Activated naive CD8-positive, alpha-beta T cell treated with anti-CD3 and anti-CD28 coated beads, Interleukin-2, amount 10 ng/mL, durations not matched to agents 7 days and 5 days (primary cell): ENCODE results near the gene SH3D19. TPM values are rescaled to one million over a fixed set of nuclear protein-coding genes. Genes with fewer than 3 reads are reported as not detected.

Source experiments
- ATAC-seq: fragments of 150-1000 bp; cut with Tn5 transposase; one replicate; pipeline ENCODE4 v1.10.0; 2021; ENCODE audit warnings: low read depth, moderate library complexity
- POLR2A ChIA-PET: fragments of 350-600 bp; sonication (Branson Sonifier 250); formaldehyde crosslinking; loops from one replicate; lab custom pipeline; 2021; ENCODE audit warnings: antibody characterized with exemption; lab: Charles Lee
- DNase-seq: peaks from one replicate; pipeline ENCODE4 v3.0.0; 2021
- H3K27ac Mint-ChIP-seq: one replicate; pipeline ENCODE4 v1.8.0; 2022; ENCODE audit warnings: mild to moderate bottlenecking, mixed read lengths
- H3K27me3 Mint-ChIP-seq: one replicate; pipeline ENCODE4 v1.8.0; 2022; ENCODE audit warnings: mild to moderate bottlenecking, moderate library complexity, mixed read lengths
- H3K36me3 Mint-ChIP-seq: one replicate; pipeline ENCODE4 v1.8.0; 2021; ENCODE audit warnings: mild to moderate bottlenecking, mixed read lengths
- H3K4me1 Mint-ChIP-seq: one replicate; pipeline ENCODE4 v1.8.0; 2021; ENCODE audit warnings: mixed read lengths
- H3K4me3 Mint-ChIP-seq: one replicate; pipeline ENCODE4 v1.8.0; 2022; ENCODE audit warnings: mild to moderate bottlenecking, moderate library complexity, mixed read lengths
- H3K9me3 Mint-ChIP-seq: one replicate; pipeline ENCODE4 v1.8.0; 2021; ENCODE audit warnings: mixed read lengths
- total RNA-seq, 2 experiments: library from RNA; stranded (reverse); gene quantifications; one replicate each; pipeline ENCODE4 v1.2.3, GENCODE V29; 2021

The SH3D19 gene
- total RNA-seq, 2 experiments from 2014 or later = not detected

DNA sequence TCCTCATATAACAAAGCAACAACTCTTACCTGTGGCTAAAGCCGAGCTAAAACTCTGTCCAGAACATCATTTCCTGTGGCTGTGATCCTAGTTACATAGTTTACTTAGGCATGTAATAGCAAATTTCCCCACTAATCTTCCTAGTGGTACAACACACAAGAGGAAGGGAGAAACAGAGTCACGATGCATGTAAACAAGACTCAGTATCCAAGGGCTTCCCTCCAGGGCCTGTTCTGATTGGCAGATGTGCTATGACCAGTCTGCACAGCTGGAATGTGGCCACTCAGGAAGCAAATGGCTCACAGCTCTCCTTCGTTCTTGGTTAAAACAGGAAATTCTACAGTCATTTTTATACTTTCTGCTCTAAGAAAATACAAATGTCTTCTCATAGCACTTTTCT, 97.7 kb downstream of the SH3D19 start:
- no peak for DNase-seq
- Mint-ChIP-seq H3K4me1 (no peaks in the 10 kb centered on the region), H3K27me3 (peaks cover 42% of the 10 kb centered on the region), H3K27ac (no peak overlapping the region), H3K9me3 (no peaks in the 10 kb centered on the region), H3K36me3 (no peaks in the 10 kb centered on the region), H3K4me3 (no peak overlapping the region)
- POLR2A ChIA-PET = no interaction called here
- ATAC-seq = no peak

DNA sequence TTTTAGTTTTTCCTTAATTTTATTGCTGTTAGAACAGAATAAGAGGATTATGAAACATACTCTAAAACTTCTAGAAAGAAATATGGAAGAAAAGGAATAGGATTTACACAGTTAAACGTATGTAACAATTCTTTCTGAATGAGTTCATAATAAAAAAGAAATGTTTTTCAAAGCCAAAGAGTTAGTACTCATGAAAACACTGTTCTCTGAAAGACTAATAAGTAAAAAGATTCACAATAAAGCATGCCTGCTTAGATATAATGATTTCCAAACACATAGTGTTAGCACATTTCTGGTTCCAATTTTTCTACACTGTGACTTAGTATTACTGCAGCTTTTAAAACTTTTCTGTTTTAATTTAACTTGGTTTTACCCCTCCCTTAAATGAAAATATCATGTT, 98.2 kb downstream of the SH3D19 start:
- DNase-seq = no peak
- POLR2A ChIA-PET = no interaction called here
- Mint-ChIP-seq H3K36me3 (no peaks in the 10 kb centered on the region), H3K4me3 (no peak overlapping the region), H3K9me3 (no peaks in the 10 kb centered on the region), H3K27ac (no peak overlapping the region), H3K27me3 (peaks cover 43% of the 10 kb centered on the region), H3K4me1 (no peaks in the 10 kb centered on the region)
- ATAC-seq = no peak

DNA sequence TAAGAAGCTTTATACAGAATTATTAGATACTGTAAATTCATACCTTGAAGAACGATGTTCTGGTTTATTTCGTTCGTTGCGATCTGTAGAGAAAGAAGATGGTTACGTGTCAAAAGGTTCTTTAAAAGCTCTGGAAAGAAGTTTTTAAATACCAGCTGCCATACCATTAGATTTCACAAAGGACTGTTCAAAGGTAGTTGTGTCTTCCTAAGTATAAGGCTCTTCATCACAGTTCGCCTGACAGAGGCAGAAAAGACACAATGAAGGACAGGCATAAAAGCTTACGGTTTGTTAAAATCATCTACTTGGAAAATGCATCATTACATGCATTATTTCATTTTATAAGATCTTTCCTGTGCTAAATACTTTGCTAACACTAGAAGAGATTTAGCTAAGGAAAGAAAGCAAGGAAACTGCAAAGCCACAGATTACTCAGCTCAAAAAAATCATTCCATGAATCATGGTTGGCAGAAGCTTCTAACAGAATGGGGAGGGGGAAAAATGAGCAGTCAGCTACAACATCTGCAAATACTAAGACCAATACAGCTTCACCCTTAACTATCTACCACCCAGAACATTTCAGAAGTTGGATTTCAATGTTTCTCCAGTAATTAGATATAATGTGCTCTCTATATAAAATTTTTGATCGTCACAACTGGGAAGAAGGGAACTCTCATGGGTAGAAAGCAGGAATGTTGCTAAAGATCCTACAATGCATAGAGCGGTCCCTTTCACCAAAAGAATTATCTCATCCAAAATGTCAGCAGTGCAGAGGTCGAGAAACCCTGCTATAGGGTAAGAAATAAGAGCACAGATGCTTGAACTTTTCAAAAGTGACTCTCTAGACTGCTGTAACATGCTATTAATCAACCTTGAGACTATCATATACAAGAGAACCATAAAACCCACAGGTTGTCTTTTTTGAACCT, 99.1 kb downstream of the SH3D19 start:
- DNase-seq = no peak
- no peaks in the 10 kb centered on the region for H3K9me3 Mint-ChIP-seq
- no peak overlapping the region for H3K4me3 Mint-ChIP-seq
- peaks cover 43% of the 10 kb centered on the region for H3K27me3 Mint-ChIP-seq
- ATAC-seq = no peak
- H3K36me3 Mint-ChIP-seq = no peaks in the 10 kb centered on the region
- no peaks in the 10 kb centered on the region for H3K4me1 Mint-ChIP-seq
- POLR2A ChIA-PET = no interaction called here
- no peak overlapping the region for H3K27ac Mint-ChIP-seq

DNA sequence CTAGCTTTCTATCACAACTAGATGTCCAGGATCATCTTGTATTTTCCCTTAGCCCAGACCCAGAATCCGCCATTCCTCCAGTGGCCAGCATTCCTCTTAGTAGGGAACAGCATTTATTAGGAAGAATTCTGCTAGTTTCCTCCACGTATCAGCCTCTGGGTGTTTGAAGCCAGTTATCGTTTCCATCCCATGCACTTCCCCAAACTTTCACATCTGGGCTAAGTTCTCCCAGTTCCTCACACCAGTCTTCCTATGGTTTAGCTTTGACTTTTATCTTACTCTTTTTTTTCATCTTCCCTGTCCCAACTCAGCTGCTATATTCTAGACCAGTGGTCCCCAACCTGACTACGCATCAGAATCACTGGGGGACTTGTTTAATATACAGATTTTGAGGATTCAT, 101.9 kb downstream of the SH3D19 start:
- Mint-ChIP-seq H3K36me3 (no peaks in the 10 kb centered on the region), H3K27ac (no peak overlapping the region), H3K27me3 (peaks cover 53% of the 10 kb centered on the region), H3K4me1 (no peaks in the 10 kb centered on the region), H3K9me3 (no peaks in the 10 kb centered on the region), H3K4me3 (no peak overlapping the region)
- POLR2A ChIA-PET = no interaction called here
- DNase-seq = no peak
- no peak for ATAC-seq

DNA sequence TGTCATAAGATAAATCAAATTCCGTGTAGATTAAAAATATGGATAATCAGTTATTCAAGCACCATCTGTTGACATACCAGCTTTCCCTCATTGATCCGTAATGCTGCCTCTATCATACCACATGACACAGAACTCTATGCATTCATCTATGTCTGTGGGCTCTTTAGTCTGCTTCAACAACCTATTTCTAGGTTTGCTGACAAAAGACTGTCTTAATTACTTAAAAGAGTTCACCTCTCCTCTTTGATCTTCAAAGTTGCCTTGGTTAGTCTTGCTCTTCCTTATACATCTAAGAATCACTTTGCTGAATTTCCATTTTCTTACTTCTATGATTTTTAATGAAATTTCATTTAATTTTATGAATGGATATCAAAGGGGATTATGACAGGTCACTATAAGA, 105.5 kb downstream of the SH3D19 start:
- no peak overlapping the region for H3K27ac Mint-ChIP-seq
- DNase-seq (no peak), ATAC-seq (no peak)
- no peak overlapping the region for H3K4me3 Mint-ChIP-seq
- no peaks in the 10 kb centered on the region for H3K9me3 Mint-ChIP-seq
- peaks cover 46% of the 10 kb centered on the region for H3K27me3 Mint-ChIP-seq
- H3K4me1 Mint-ChIP-seq = no peaks in the 10 kb centered on the region
- no peaks in the 10 kb centered on the region for H3K36me3 Mint-ChIP-seq
- POLR2A ChIA-PET = no interaction called here

DNA sequence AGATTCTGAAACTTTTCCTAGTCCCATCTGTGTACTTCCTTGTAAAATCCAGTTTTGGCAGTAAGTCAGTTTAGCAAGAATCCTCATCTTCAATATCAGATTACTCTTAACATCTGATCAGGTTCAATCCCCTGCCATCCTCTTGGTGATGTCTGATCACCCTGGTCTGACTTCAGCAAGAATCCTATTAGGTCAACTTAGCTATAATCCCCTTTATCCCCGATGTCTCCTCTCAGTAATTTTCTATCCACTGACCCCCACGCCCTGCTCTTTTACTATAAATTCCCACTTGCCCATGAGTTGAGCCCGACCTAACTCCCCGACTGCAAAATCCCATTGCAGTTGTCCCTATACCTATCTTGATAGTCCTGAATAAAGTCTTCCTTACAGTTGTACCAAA, 106.3 kb downstream of the SH3D19 start:
- H3K9me3 Mint-ChIP-seq = no peaks in the 10 kb centered on the region
- no peaks in the 10 kb centered on the region for H3K4me1 Mint-ChIP-seq
- POLR2A ChIA-PET = no interaction called here
- no peaks in the 10 kb centered on the region for H3K36me3 Mint-ChIP-seq
- H3K4me3 Mint-ChIP-seq = no peak overlapping the region
- ATAC-seq = no peak
- peaks cover 41% of the 10 kb centered on the region for H3K27me3 Mint-ChIP-seq
- no peak for DNase-seq
- no peak overlapping the region for H3K27ac Mint-ChIP-seq

DNA sequence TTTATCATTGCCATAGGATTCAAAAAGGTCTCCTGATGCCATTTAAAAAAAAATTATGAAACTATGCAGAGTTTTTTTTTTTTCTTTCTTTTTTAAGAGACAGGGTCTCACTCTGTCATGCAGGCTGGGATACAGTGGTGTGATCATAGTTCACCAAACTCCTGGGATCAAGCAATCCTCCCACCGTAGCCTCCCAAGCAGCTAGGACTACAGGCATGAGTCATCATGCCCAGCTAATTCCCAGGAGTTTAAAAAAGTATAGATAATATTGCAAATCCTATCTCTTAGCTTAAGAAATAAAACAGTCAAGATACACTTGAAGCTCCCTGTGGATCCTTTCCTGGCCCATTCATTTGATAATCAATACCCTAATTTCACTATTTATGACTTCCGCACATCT, 107.1 kb downstream of the SH3D19 start:
- ATAC-seq (no peak), DNase-seq (no peak)
- POLR2A ChIA-PET = no interaction called here
- H3K4me3 Mint-ChIP-seq = no peak overlapping the region
- no peaks in the 10 kb centered on the region for H3K9me3 Mint-ChIP-seq
- H3K27ac Mint-ChIP-seq = no peak overlapping the region
- peaks cover 36% of the 10 kb centered on the region for H3K27me3 Mint-ChIP-seq
- no peaks in the 10 kb centered on the region for H3K4me1 Mint-ChIP-seq
- H3K36me3 Mint-ChIP-seq = no peaks in the 10 kb centered on the region

DNA sequence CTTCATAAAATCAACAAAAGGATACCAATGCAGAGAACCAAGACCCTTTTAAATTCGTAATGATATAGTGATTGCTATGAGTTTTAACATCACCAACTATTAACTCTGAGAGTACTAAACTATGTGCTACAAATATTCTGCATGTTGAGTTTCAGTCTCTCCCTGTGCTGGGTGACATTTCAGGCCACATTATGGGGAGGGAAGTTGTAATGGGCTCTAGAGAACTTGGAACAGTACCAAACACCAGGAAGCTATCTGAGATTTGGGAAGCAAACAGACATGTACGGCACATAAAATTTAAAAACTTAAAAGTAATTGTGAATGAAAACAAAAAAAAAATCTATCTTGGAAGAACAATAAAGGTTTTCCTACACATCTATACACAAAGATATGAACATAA, 108.1 kb downstream of the SH3D19 start:
- Mint-ChIP-seq H3K4me3 (no peak overlapping the region), H3K4me1 (no peaks in the 10 kb centered on the region), H3K36me3 (no peaks in the 10 kb centered on the region), H3K9me3 (no peaks in the 10 kb centered on the region), H3K27me3 (peaks cover 30% of the 10 kb centered on the region), H3K27ac (no peak overlapping the region)
- POLR2A ChIA-PET = no interaction called here
- no peak for DNase-seq
- no peak for ATAC-seq

DNA sequence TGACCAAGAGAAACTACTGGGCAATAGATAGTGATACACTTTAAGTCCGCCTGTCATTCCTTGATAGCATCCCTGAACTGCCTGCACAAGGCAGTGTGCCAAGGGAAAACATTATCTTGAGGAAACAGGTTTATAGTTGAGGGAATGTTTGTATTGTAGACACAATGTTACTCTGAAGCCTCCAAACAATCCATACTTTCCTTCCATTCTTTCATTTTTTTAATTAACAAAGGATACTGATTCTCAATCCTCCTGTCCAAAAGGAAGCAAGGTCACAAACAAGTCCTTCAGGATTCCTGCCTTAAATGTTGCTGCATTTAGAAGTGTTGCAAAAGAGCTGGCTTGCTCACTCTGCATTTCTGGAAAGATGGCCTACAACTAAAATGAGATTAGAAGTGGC, 110.1 kb downstream of the SH3D19 start:
- ATAC-seq = no peak
- H3K4me1 Mint-ChIP-seq = no peaks in the 10 kb centered on the region
- no peaks in the 10 kb centered on the region for H3K36me3 Mint-ChIP-seq
- peaks cover 22% of the 10 kb centered on the region for H3K27me3 Mint-ChIP-seq
- H3K9me3 Mint-ChIP-seq = no peaks in the 10 kb centered on the region
- no peak overlapping the region for H3K27ac Mint-ChIP-seq
- POLR2A ChIA-PET = no interaction called here
- no peak overlapping the region for H3K4me3 Mint-ChIP-seq
- DNase-seq = no peak

DNA sequence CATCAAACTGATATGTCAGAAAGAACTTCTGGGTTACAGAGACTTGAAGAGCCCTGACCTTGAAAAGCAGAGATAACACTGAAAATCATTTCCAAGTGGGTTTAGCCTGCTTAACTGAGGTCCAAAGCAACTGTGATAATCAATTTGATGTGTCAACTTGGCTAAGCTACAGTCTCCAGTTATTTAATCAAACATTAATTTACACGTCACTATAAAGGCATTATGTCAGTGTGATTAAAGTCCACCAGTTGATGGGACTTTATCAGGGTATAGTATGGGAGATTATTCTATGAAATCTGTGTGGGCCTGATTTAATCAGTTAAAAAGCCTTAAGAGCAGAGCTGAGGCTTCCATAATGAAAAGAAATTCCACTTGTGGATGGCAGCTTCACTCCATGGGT, 117.5 kb downstream of the SH3D19 start:
- DNase-seq (no peak), ATAC-seq (no peak)
- no peaks in the 10 kb centered on the region for H3K9me3 Mint-ChIP-seq
- H3K4me1 Mint-ChIP-seq = no peaks in the 10 kb centered on the region
- no peaks in the 10 kb centered on the region for H3K36me3 Mint-ChIP-seq
- H3K27ac Mint-ChIP-seq = no peak overlapping the region
- H3K27me3 Mint-ChIP-seq = peaks cover 4% of the 10 kb centered on the region
- POLR2A ChIA-PET = no interaction called here
- H3K4me3 Mint-ChIP-seq = no peak overlapping the region

DNA sequence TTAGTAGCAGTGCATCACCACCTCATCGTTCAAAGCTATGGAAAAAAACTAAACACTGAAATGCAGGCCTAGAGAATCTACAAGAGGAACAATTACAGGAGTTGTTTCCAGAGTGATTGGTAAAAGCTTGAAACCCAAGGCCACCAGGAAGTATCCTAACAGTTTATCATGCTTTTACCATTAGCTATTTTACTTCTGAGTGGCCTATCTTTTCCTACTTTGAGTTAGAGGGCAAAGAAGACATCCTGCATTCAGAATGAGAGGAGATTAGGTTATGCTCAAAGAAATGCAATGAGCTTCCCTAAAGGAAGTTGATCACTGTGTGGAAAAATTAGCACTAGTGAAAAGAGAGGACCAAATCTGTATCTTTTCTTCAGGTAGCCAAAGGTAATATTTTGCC, 118.2 kb downstream of the SH3D19 start:
- ATAC-seq (no peak), DNase-seq (no peak)
- H3K4me1 Mint-ChIP-seq = no peaks in the 10 kb centered on the region
- no peaks in the 10 kb centered on the region for H3K9me3 Mint-ChIP-seq
- no peak overlapping the region for H3K27ac Mint-ChIP-seq
- POLR2A ChIA-PET = interaction anchor here (0.6 kb wide), 1 partner anchor 27 kb away, joined by 4 read pairs; no protein-coding TSS in a partner anchor
- no peaks in the 10 kb centered on the region for H3K36me3 Mint-ChIP-seq
- peaks cover 4% of the 10 kb centered on the region for H3K27me3 Mint-ChIP-seq
- H3K4me3 Mint-ChIP-seq = no peak overlapping the region

DNA sequence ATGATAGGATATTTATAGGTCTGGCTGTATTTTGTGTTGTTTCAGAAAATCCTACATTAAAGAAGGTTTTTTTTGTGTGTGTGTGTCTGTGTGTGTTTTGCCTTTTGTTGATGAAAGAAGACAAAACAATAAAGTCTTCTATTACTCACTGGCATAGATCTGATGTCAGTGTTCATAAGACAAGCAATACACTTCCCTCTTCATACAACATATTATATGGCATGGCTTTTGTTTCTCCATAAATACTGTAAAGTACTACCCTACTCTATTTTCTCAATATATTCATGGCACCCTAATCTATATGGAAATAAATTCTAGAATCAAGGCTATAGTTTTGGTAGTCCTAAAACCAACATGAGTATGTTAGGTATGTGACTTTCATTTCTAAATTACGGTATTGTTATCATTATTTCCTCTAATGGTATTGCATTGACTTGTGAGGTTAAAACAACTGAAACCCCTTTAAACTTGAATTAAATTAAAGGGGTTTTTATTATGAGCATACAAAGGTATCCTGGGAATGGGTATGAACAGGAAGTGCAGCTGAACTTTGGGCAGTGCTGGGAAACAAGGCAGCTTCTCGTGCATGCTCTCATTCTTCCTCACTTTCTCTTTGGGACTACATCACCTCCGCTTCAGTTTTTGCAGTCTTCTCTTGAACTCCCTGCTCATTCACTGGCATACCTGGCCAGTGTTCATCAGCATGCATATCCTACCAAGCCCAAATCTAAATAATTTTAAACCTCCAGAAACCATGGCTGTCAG, 119.0 kb downstream of the SH3D19 start:
- Mint-ChIP-seq H3K4me3 (no peak overlapping the region), H3K9me3 (no peaks in the 10 kb centered on the region), H3K36me3 (no peaks in the 10 kb centered on the region), H3K4me1 (no peaks in the 10 kb centered on the region), H3K27me3 (peaks cover 4% of the 10 kb centered on the region), H3K27ac (no peak overlapping the region)
- ATAC-seq (no peak), DNase-seq (no peak)
- POLR2A ChIA-PET = interaction anchor here (0.6 kb wide), 1 partner anchor 26 kb away, joined by 4 read pairs; no protein-coding TSS in a partner anchor

DNA sequence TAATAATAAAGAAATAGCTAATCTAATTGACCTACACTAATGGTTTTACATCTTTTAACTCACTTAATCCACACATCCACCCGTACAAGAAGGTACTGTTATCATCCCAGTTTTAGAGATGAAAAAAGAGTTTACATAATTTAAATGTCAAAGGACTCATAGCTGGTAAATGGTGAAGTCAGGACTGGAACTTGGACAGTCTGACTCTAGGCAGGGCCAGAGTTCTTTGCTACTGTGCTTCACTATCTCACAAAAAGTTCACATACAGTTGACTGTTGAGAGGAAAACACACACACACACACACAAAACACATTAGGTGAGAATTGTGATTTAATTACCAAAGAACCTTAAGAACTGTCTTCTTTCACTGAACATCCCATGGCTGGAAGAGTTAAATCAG, 119.7 kb downstream of the SH3D19 start:
- H3K27me3 Mint-ChIP-seq = peaks cover 4% of the 10 kb centered on the region
- DNase-seq (no peak), ATAC-seq (no peak)
- no peak overlapping the region for H3K27ac Mint-ChIP-seq
- POLR2A ChIA-PET = no interaction called here
- H3K36me3 Mint-ChIP-seq = no peaks in the 10 kb centered on the region
- no peaks in the 10 kb centered on the region for H3K9me3 Mint-ChIP-seq
- H3K4me1 Mint-ChIP-seq = no peaks in the 10 kb centered on the region
- no peak overlapping the region for H3K4me3 Mint-ChIP-seq
